ENCODE data around the gene POLR3C. TPM values are rescaled to one million over a fixed set of nuclear protein-coding genes. Genes with fewer than 3 reads are reported as not detected.

Gene POLR3C
- total and polyA plus RNA-seq, 4 donors, result 14.1 to 26.3 (median 21.1) TPM

DNA sequence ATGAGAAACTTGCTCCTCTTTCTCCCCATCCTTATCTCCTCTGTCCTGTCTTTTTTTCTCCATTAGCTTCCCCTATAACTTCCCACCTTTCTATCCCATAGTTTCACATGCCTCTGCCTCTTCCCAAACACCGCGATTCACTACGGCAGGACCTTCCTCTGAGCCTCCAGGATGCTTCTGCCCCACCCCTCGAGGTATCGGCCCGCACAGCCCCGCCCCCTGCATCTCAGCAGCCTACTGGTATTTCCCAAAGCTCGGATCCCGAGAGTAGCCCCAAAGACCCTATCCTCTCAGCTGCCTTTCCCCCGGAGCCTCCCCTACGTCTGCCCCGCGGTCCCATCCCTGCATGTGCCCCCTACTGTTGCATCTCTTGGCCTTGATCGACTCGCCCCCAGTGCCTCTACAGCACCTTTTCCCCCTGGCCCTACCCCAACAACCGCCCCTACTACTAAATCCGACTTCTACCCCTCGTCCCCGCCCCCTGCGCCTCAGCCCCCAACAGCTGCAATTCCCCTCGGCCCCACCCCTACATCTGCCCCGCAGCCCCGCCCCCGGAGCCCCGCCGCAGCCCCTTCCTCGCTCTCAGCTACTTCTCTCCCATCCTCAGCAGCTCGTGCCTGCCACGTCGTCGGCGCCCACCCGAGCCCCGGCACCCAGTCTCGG, 34.4 kb downstream of the POLR3C start:
- DNase-seq (peak in 1 of 3 donors; percentile 56), ATAC-seq (ENCODE audit: insufficient read depth, low FRiP score) (peak; percentile 2)
- Histone ChIP-seq H3K27ac (ENCODE audit: low read depth in 1 of 2, low read length in 1 of 2) (peak overlapping the region; percentile 91 to 96), H3K4me1 (ENCODE audit: control insufficient read depth in 5 of 5, insufficient read depth in 5 of 5, low read length in 5 of 5) (peaks cover 0 to 18% (median 0%) of the 10 kb centered on the region in 5 donors), H3K9ac (ENCODE audit: insufficient read depth in 1 of 2, low read length in 2 of 2) (no peak overlapping the region), H3K27me3 (ENCODE audit: control insufficient read depth in 3 of 3, insufficient read depth in 3 of 3, low read length in 2 of 3) (no peaks in the 10 kb centered on the region), H3K36me3 (ENCODE audit: control insufficient read depth in 4 of 4, insufficient read depth in 4 of 4, low read length in 4 of 4) (peaks cover 17 to 29% (median 22%) of the 10 kb centered on the region in 4 donors), H3K9me3 (ENCODE audit: control insufficient read depth in 4 of 4, insufficient read depth in 3 of 4, low read length in 3 of 4) (no peaks in the 10 kb centered on the region), H3K4me3 (peak overlapping the region; percentile 92)
- TF ChIP-seq, protein P1, sequence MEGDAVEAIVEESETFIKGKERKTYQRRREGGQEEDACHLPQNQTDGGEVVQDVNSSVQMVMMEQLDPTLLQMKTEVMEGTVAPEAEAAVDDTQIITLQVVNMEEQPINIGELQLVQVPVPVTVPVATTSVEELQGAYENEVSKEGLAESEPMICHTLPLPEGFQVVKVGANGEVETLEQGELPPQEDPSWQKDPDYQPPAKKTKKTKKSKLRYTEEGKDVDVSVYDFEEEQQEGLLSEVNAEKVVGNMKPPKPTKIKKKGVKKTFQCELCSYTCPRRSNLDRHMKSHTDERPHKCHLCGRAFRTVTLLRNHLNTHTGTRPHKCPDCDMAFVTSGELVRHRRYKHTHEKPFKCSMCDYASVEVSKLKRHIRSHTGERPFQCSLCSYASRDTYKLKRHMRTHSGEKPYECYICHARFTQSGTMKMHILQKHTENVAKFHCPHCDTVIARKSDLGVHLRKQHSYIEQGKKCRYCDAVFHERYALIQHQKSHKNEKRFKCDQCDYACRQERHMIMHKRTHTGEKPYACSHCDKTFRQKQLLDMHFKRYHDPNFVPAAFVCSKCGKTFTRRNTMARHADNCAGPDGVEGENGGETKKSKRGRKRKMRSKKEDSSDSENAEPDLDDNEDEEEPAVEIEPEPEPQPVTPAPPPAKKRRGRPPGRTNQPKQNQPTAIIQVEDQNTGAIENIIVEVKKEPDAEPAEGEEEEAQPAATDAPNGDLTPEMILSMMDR (IDR thresholded peaks at IDR 0.05; ENCODE audit: control extremely low read depth, extremely low read depth), result no peak
- 1% methylated on average over 35 of the region's 35 CpGs for WGBS, 2 donors

GRCh38 chr1:145858901-145859490, 35.0 kb downstream of the POLR3C start, which contains the start of gene PIAS3:
Gene PIAS3, minus strand, starts transcription at chr1:145859081. Its CDS starts 91 bp downstream, at chr1:145858990.
- Histone ChIP-seq H3K27ac (ENCODE audit: low read depth in 1 of 2, low read length in 1 of 2) (peak within 1 kb of the TSS; percentile 91 to 96), H3K36me3 (ENCODE audit: control insufficient read depth in 4 of 4, insufficient read depth in 4 of 4, low read length in 4 of 4) (peaks cover 16 to 23% (median 21%) of the 10 kb centered on the region in 4 donors), H3K4me1 (ENCODE audit: control insufficient read depth in 5 of 5, insufficient read depth in 5 of 5, low read length in 5 of 5) (peaks cover 0 to 18% (median 0%) of the 10 kb centered on the region in 5 donors), H3K4me3 (peak within 1 kb of the TSS; percentile 92), H3K9ac (ENCODE audit: insufficient read depth in 1 of 2, low read length in 2 of 2) (peak within 1 kb of the TSS; percentile 32 to 73), H3K27me3 (ENCODE audit: control insufficient read depth in 3 of 3, insufficient read depth in 3 of 3, low read length in 2 of 3) (no peaks in the 10 kb centered on the region), H3K9me3 (ENCODE audit: control insufficient read depth in 4 of 4, insufficient read depth in 3 of 4, low read length in 3 of 4) (no peaks in the 10 kb centered on the region)
- WGBS, 2 donors, result 0 to 1% methylated on average over 40 to 42 of the region's 42 CpGs
- TF ChIP-seq, protein P1 (IDR thresholded peaks at IDR 0.05; ENCODE audit: control extremely low read depth, extremely low read depth), result no peak
- DNase-seq, result peak; percentile 97 to 98 (median 97)
- ATAC-seq (ENCODE audit: insufficient read depth, low FRiP score), result peak; percentile 97

DNA sequence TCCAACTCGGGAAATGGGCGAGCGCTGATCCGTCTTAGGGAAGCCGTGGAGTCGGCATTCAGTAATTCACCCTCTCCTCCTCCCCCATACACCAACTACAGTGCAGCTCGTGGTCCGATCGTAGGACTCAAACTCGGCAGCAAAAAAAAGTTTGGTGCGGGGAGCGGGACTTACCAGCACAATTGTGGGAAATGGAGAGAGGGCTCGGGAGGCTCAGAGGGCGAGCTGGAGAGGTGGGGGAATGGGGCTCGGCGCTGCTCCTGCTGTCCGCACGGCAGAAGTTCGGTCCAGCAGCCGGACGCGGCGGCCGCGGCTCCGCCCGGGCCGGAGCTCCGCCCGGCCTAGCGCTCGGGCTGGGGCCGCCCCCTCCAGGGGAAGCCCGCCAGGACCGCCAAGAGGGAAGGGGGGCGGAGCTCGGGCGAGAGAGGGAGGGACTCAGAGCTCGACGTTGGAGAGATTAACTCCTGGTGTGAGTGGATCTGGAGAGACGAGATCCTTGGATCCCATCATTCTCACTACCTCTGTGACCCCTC, 35.6 kb downstream of the POLR3C start:
- H3K36me3 ChIP-seq (ENCODE audit: control insufficient read depth in 4 of 4, insufficient read depth in 4 of 4, low read length in 4 of 4), result peaks cover 10 to 20% (median 17%) of the 10 kb centered on the region in 4 donors
- no peaks in the 10 kb centered on the region for H3K27me3 ChIP-seq (ENCODE audit: control insufficient read depth in 3 of 3, insufficient read depth in 3 of 3, low read length in 2 of 3)
- H3K4me3 ChIP-seq, result peak overlapping the region; percentile 92
- WGBS, 2 donors, result 0% methylated on average over 40 to 41 of the region's 41 CpGs
- H3K27ac ChIP-seq (ENCODE audit: low read depth in 1 of 2, low read length in 1 of 2), result peak overlapping the region; percentile 82 to 96
- H3K9ac ChIP-seq (ENCODE audit: insufficient read depth in 1 of 2, low read length in 2 of 2), result peak overlapping the region; percentile 32 to 73
- TF ChIP-seq, protein P1 (IDR thresholded peaks at IDR 0.05; ENCODE audit: control extremely low read depth, extremely low read depth), result no peak
- ATAC-seq (ENCODE audit: insufficient read depth, low FRiP score), result peak; percentile 89
- H3K4me1 ChIP-seq (ENCODE audit: control insufficient read depth in 5 of 5, insufficient read depth in 5 of 5, low read length in 5 of 5), result peaks cover 0 to 18% (median 0%) of the 10 kb centered on the region in 5 donors
- H3K9me3 ChIP-seq (ENCODE audit: control insufficient read depth in 4 of 4, insufficient read depth in 3 of 4, low read length in 3 of 4), result no peaks in the 10 kb centered on the region
- peak; percentile 94 to 97 (median 95) for DNase-seq
